GM23338 (cell line): Measurements from ENCODE around the gene POU5F1. TPM values are rescaled to one million over a fixed set of nuclear protein-coding genes. Genes with fewer than 3 reads are reported as not detected.

Experiments
- ATAC-seq: fragments of 200-7000 bp; cut with Tn5 transposase; 3 replicates; pipeline ENCODE4 v1.9.1; 2020
- DNase-seq: peaks from one replicate; pipeline ENCODE4 v3.0.0-alpha.2; 2015; ENCODE audit warnings: low spot score
- H2AFZ ChIP-seq: fragments of 200-600 bp; sonication (generic); 2 replicates; pipeline ENCODE4 v1.8.0; 2016; ENCODE audit warnings: antibody characterized with exemption, mild to moderate bottlenecking, moderate library complexity
- H3F3A ChIP-seq: fragments of 200-600 bp; sonication (generic); replicated peaks from 2 replicates; pipeline ENCODE4 v1.8.0; 2017; ENCODE audit warnings: antibody characterized with exemption, mixed run types, low read depth
- H3K27ac ChIP-seq: fragments of 200-600 bp; sonication (generic); 2 replicates; pipeline ENCODE4 v1.6.1; 2016; ENCODE audit warnings: low read depth
- H3K27me3 ChIP-seq: fragments of 200-600 bp; sonication (generic); 2 replicates; pipeline ENCODE4 v1.8.0; 2016; ENCODE audit warnings: mild to moderate bottlenecking, mixed run types, moderate library complexity; ENCODE audit not compliant: insufficient read depth
- H3K36me3 ChIP-seq: fragments of 200-600 bp; sonication (generic); 2 replicates; pipeline ENCODE4 v1.8.0; 2016; ENCODE audit warnings: mild to moderate bottlenecking; ENCODE audit not compliant: insufficient read depth
- H3K4me1 ChIP-seq: fragments of 200-600 bp; sonication (generic); 2 replicates; pipeline ENCODE4 v1.8.0; 2016; ENCODE audit warnings: mild to moderate bottlenecking, moderate library complexity; ENCODE audit not compliant: insufficient read depth
- H3K4me2 ChIP-seq: fragments of 200-600 bp; sonication (generic); 2 replicates; pipeline ENCODE4 v1.7.1; 2017; ENCODE audit warnings: mixed run types
- H3K4me3 ChIP-seq: fragments of 200-600 bp; sonication (generic); 2 replicates; pipeline ENCODE4 v1.6.1; 2016; ENCODE audit warnings: mixed run types
- H3K79me2 ChIP-seq: fragments of 200-600 bp; sonication (generic); replicated peaks from 2 replicates; pipeline ENCODE4 v1.8.0; 2017; ENCODE audit warnings: mild to moderate bottlenecking; ENCODE audit not compliant: insufficient read depth
- H3K9me2 ChIP-seq: fragments of 200-600 bp; sonication (generic); 2 replicates; pipeline ENCODE4 v1.8.0; 2017; ENCODE audit not compliant: insufficient read depth
- H4K20me1 ChIP-seq: fragments of 200-600 bp; sonication (generic); replicated peaks from 2 replicates; pipeline ENCODE4 v1.8.0; 2017; ENCODE audit warnings: mild to moderate bottlenecking; ENCODE audit not compliant: insufficient read depth
- H3K27ac Mint-ChIP-seq: 2 replicates; pipeline ENCODE4 v1.8.0; 2020; ENCODE audit warnings: inconsistent platforms, mild to moderate bottlenecking, moderate library complexity, mixed read lengths
- H3K27me3 Mint-ChIP-seq: 3 replicates; pipeline ENCODE4 v1.8.0; 2022; ENCODE audit warnings: low read depth, mild to moderate bottlenecking, moderate library complexity, mixed read lengths, inconsistent platforms; ENCODE audit not compliant: insufficient read depth, poor library complexity
- H3K36me3 Mint-ChIP-seq: 3 replicates; pipeline ENCODE4 v1.8.0; 2021; ENCODE audit warnings: low read depth, mild to moderate bottlenecking, inconsistent platforms, moderate library complexity, mixed read lengths
- H3K4me1 Mint-ChIP-seq: 3 replicates; pipeline ENCODE4 v1.8.0; 2020; ENCODE audit warnings: mild to moderate bottlenecking, inconsistent platforms, mixed read lengths
- H3K4me3 Mint-ChIP-seq: 3 replicates; pipeline ENCODE4 v1.8.0; 2021; ENCODE audit warnings: moderate library complexity, mild to moderate bottlenecking, inconsistent platforms, mixed read lengths
- H3K9me3 Mint-ChIP-seq: 3 replicates; pipeline ENCODE4 v1.8.0; 2020; ENCODE audit warnings: moderate library complexity, mild to moderate bottlenecking, inconsistent platforms, mixed read lengths
- EZH2 ChIP-seq: fragments of 200-600 bp; sonication (generic); IDR thresholded peaks from one replicate; pipeline ENCODE4 v1.8.0; 2017; ENCODE audit warnings: antibody characterized with exemption, mild to moderate bottlenecking, low read depth; ENCODE audit not compliant: unreplicated experiment
- EZH2phosphoT487 ChIP-seq: fragments of 200-600 bp; sonication (generic); IDR thresholded peaks from one replicate; pipeline ENCODE4 v1.8.1; 2018; ENCODE audit warnings: antibody characterized with exemption; ENCODE audit not compliant: unreplicated experiment
- ZNF114 ChIP-seq: fragments of 250-450 bp; sonication (Bioruptor Pico); IDR thresholded peaks from 2 replicates; pipeline ENCODE4 v1.5.0; 2020; ENCODE audit warnings: mild to moderate bottlenecking, moderate library complexity
- ZNF331 ChIP-seq: fragments of 250-450 bp; sonication (Bioruptor Pico); IDR thresholded peaks from 2 replicates; pipeline ENCODE4 v1.5.0; 2020; ENCODE audit warnings: low read depth, mild to moderate bottlenecking, moderate library complexity
- polyA plus RNA-seq: library from polyadenylated mRNA; unstranded; fragments of >200 nt; fragmentation: Nextera tagmentation; extraction: Ambion mirVana; gene quantifications from 2 replicates; pipeline ENCODE4 v1.2.1, GENCODE V29; 2016
- total RNA-seq: library from RNA; depleted of rRNA; stranded (reverse); fragments of >200 nt; shearing (Covaris generic); gene quantifications from 2 replicates; pipeline ENCODE4 v1.2.3, GENCODE V29; 2014
- TF ChIP-seq, protein P1 (sequence below), 2 experiments: fragments of 200-600 bp in 1 of 2; sonication (generic) in 1 of 2; conservative IDR thresholded peaks; 2 replicates each; pipeline versions ENCODE4 v1.5.1 to v1.6.1; 2016 to 2017; ENCODE audit warnings: antibody characterized with exemption in 2 of 2, low read depth in 2 of 2, mild to moderate bottlenecking in 2 of 2, moderate library complexity in 1 of 2
- TF ChIP-seq, protein P2 (sequence below): IDR thresholded peaks from 2 replicates; pipeline ENCODE4 v1.6.1; 2016; ENCODE audit warnings: antibody characterized with exemption
- TF ChIP-seq, protein P3 (sequence below): IDR thresholded peaks from one replicate; pipeline ENCODE4 v1.6.1; 2018; ENCODE audit warnings: antibody characterized with exemption; ENCODE audit not compliant: unreplicated experiment
- TF ChIP-seq, protein P4 (sequence below): fragments of 250-450 bp; sonication (Bioruptor Pico); IDR thresholded peaks from 2 replicates; pipeline ENCODE4 v1.5.0; 2020; ENCODE audit warnings: mild to moderate bottlenecking, moderate library complexity

Gene POU5F1
- total and polyA plus RNA-seq, 2 experiments from 2014 or later, result 1,839 to 3,419 TPM

DNA sequence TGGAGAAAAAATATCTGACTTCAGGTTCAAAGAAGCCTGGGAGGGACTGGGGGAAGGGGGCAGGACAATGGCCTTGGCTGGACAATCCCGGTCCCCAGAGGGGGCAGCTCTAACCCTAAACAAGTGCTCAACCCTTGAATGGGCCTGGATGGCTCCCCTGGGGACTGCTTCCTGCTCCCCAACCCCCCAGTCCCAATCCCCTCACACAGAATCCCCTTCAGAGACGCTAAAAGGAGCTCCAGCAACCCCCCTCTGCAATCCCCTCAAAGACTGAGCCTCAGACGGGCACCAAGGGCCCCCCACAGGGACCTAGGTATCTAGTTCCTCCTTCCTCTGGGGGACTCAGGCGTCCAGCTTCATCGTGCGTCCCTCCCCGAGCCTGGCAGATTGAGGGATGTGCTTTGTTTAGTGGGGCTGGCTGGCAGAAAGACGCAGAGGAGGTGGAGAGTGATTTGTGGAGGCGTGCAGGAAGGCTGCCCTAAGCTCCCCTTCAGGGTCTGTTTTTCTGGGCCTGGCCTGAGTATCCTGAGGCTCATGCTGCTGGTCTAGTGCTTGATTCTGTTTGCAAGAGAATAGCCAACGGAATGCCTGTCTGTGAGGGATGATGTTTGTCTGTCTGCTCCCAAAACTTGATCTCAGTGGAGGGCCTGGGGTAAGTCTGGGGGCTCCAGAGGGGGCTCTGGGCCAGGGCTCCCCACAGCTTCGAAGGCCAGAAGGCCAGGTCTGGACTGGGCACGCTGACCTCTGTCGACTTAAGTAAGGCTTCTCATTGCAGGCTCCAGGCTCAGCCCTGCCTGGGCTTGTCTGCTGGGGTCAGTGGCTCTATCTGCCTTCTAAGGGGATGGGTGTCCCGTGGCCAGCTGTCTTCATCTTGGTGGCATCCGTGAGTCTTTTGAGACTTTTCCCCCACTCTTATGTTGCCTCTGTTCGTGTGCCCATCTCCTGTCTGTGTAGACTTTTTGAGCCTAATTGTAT, 1.7 kb upstream of the POU5F1 start (continued):
- TF ChIP-seq, protein P1, sequence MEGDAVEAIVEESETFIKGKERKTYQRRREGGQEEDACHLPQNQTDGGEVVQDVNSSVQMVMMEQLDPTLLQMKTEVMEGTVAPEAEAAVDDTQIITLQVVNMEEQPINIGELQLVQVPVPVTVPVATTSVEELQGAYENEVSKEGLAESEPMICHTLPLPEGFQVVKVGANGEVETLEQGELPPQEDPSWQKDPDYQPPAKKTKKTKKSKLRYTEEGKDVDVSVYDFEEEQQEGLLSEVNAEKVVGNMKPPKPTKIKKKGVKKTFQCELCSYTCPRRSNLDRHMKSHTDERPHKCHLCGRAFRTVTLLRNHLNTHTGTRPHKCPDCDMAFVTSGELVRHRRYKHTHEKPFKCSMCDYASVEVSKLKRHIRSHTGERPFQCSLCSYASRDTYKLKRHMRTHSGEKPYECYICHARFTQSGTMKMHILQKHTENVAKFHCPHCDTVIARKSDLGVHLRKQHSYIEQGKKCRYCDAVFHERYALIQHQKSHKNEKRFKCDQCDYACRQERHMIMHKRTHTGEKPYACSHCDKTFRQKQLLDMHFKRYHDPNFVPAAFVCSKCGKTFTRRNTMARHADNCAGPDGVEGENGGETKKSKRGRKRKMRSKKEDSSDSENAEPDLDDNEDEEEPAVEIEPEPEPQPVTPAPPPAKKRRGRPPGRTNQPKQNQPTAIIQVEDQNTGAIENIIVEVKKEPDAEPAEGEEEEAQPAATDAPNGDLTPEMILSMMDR (conservative IDR thresholded peaks at IDR 0.05; ENCODE audit: low read depth in 2 of 2), result no peak
- TF ChIP-seq, protein P2, sequence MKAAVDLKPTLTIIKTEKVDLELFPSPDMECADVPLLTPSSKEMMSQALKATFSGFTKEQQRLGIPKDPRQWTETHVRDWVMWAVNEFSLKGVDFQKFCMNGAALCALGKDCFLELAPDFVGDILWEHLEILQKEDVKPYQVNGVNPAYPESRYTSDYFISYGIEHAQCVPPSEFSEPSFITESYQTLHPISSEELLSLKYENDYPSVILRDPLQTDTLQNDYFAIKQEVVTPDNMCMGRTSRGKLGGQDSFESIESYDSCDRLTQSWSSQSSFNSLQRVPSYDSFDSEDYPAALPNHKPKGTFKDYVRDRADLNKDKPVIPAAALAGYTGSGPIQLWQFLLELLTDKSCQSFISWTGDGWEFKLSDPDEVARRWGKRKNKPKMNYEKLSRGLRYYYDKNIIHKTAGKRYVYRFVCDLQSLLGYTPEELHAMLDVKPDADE, result peak; percentile 93
- TF ChIP-seq ZNF114 (CRISPR knock-in tag) (no peak), EZH2 (no peak)
- TF ChIP-seq, protein P3, sequence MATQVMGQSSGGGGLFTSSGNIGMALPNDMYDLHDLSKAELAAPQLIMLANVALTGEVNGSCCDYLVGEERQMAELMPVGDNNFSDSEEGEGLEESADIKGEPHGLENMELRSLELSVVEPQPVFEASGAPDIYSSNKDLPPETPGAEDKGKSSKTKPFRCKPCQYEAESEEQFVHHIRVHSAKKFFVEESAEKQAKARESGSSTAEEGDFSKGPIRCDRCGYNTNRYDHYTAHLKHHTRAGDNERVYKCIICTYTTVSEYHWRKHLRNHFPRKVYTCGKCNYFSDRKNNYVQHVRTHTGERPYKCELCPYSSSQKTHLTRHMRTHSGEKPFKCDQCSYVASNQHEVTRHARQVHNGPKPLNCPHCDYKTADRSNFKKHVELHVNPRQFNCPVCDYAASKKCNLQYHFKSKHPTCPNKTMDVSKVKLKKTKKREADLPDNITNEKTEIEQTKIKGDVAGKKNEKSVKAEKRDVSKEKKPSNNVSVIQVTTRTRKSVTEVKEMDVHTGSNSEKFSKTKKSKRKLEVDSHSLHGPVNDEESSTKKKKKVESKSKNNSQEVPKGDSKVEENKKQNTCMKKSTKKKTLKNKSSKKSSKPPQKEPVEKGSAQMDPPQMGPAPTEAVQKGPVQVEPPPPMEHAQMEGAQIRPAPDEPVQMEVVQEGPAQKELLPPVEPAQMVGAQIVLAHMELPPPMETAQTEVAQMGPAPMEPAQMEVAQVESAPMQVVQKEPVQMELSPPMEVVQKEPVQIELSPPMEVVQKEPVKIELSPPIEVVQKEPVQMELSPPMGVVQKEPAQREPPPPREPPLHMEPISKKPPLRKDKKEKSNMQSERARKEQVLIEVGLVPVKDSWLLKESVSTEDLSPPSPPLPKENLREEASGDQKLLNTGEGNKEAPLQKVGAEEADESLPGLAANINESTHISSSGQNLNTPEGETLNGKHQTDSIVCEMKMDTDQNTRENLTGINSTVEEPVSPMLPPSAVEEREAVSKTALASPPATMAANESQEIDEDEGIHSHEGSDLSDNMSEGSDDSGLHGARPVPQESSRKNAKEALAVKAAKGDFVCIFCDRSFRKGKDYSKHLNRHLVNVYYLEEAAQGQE, result no peak

DNA sequence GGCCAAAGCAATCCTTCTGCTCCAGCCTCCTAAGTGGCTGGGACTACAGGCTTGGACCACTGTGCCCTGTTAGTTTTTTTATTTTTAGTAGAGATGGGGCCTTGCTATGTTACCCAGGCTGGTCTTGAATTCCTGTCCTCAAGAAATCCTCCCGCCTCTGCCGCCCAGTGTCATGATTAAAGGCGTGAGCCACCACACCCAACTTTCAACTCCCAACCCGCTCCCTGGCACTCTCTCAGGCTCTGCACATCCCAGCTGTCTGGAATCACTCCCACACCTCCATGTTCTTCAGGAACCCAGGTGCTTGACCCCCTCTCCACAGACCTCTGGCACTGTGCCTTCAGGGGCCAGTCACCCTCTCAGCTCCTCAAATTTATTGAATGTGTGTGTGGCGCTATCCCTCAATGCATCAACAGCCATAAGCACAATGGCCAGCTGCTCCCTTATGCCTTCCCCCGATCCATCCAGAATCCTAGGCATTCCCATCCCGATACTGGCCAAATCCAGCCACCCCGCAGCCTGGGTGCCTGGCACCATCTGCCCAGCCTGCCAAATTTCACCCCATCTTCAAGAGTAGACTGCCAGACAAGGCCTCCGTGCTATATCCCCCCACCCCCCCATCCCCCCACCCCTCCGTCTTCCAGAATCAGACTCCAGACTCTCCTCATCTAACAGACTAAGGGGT, 647 bp upstream of the POU5F1 start:
- no peak overlapping the region for H2AFZ ChIP-seq
- peaks cover 42% of the 10 kb centered on the region for H4K20me1 ChIP-seq
- H3K36me3 ChIP-seq, result peaks cover 11% of the 10 kb centered on the region
- H3K4me2 ChIP-seq, result peak overlapping the region; percentile 100
- Mint-ChIP-seq H3K9me3 (no peaks in the 10 kb centered on the region; the same call in 2 of the 3 replicates), H3K4me1 (peaks cover 57% of the 10 kb centered on the region), H3K27me3 (peaks cover 34% of the 10 kb centered on the region), H3K27ac (peak overlapping the region; percentile 97), H3K36me3 (peaks cover 43% of the 10 kb centered on the region), H3K4me3 (peak overlapping the region; percentile 95)
- peaks cover 58% of the 10 kb centered on the region for H3K4me1 ChIP-seq
- peak overlapping the region; percentile 100 for H3K27ac ChIP-seq
- no peak for DNase-seq
- ATAC-seq, result no peak
- no peaks in the 10 kb centered on the region for H3K27me3 ChIP-seq
- peaks cover 70% of the 10 kb centered on the region for H3K79me2 ChIP-seq
- no peaks in the 10 kb centered on the region for H3K9me2 ChIP-seq
- peaks cover 27% of the 10 kb centered on the region for H3F3A ChIP-seq
- peak overlapping the region; percentile 100 for H3K4me3 ChIP-seq
- no peak for TF ChIP-seq ZNF331 (CRISPR knock-in tag)
- TF ChIP-seq, protein P4, sequence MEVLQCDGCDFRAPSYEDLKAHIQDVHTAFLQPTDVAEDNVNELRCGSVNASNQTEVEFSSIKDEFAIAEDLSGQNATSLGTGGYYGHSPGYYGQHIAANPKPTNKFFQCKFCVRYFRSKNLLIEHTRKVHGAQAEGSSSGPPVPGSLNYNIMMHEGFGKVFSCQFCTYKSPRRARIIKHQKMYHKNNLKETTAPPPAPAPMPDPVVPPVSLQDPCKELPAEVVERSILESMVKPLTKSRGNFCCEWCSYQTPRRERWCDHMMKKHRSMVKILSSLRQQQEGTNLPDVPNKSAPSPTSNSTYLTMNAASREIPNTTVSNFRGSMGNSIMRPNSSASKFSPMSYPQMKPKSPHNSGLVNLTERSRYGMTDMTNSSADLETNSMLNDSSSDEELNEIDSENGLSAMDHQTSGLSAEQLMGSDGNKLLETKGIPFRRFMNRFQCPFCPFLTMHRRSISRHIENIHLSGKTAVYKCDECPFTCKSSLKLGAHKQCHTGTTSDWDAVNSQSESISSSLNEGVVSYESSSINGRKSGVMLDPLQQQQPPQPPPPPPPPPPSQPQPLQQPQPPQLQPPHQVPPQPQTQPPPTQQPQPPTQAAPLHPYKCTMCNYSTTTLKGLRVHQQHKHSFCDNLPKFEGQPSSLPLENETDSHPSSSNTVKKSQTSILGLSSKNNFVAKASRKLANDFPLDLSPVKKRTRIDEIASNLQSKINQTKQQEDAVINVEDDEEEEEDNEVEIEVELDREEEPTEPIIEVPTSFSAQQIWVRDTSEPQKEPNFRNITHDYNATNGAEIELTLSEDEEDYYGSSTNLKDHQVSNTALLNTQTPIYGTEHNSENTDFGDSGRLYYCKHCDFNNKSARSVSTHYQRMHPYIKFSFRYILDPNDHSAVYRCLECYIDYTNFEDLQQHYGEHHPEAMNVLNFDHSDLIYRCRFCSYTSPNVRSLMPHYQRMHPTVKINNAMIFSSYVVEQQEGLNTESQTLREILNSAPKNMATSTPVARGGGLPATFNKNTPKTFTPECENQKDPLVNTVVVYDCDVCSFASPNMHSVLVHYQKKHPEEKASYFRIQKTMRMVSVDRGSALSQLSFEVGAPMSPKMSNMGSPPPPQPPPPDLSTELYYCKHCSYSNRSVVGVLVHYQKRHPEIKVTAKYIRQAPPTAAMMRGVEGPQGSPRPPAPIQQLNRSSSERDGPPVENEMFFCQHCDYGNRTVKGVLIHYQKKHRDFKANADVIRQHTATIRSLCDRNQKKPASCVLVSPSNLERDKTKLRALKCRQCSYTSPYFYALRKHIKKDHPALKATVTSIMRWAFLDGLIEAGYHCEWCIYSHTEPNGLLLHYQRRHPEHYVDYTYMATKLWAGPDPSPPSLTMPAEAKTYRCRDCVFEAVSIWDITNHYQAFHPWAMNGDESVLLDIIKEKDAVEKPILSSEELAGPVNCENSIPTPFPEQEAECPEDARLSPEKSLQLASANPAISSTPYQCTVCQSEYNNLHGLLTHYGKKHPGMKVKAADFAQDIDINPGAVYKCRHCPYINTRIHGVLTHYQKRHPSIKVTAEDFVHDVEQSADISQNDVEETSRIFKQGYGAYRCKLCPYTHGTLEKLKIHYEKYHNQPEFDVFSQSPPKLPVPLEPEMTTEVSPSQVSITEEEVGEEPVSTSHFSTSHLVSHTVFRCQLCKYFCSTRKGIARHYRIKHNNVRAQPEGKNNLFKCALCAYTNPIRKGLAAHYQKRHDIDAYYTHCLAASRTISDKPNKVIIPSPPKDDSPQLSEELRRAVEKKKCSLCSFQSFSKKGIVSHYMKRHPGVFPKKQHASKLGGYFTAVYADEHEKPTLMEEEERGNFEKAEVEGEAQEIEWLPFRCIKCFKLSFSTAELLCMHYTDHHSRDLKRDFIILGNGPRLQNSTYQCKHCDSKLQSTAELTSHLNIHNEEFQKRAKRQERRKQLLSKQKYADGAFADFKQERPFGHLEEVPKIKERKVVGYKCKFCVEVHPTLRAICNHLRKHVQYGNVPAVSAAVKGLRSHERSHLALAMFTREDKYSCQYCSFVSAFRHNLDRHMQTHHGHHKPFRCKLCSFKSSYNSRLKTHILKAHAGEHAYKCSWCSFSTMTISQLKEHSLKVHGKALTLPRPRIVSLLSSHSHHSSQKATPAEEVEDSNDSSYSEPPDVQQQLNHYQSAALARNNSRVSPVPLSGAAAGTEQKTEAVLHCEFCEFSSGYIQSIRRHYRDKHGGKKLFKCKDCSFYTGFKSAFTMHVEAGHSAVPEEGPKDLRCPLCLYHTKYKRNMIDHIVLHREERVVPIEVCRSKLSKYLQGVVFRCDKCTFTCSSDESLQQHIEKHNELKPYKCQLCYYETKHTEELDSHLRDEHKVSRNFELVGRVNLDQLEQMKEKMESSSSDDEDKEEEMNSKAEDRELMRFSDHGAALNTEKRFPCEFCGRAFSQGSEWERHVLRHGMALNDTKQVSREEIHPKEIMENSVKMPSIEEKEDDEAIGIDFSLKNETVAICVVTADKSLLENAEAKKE (CRISPR knock-in tag), result no peak
- TF ChIP-seq EZH2phosphoT487, result no peak
